ENCODE measurements around the gene DUOXA2. TPM values are rescaled to one million over a fixed set of nuclear protein-coding genes. Genes with fewer than 3 reads are reported as not detected.
A peak's percentile ranks its signal among the peaks of the same experiment; 100 is the strongest.

The DUOXA2 gene
- total RNA-seq, 2 experiments from 2014 or later, result not detected

- CTCF ChIA-PET, result interaction anchor here (0.6 to 3.5 kb wide), 5 partner anchors 44 to 340 kb away, joined by 3 to 18 read pairs (median 4); no protein-coding TSS in a partner anchor
- no peaks in the 10 kb centered on the region for H3K9me3 Mint-ChIP-seq
- no peaks in the 10 kb centered on the region for H3K27me3 Mint-ChIP-seq
- no peak overlapping the region for H3K27ac Mint-ChIP-seq
- peaks cover 29% of the 10 kb centered on the region for H3K4me1 Mint-ChIP-seq (ENCODE audit: low read depth)
- intact Hi-C loops (cut with micrococcal nuclease), result loop anchor here (2.0 kb wide), 1 partner anchor 295 kb away; no protein-coding TSS in a partner anchor
- peaks cover 1% of the 10 kb centered on the region for H3K36me3 Mint-ChIP-seq
- no peak overlapping the region for H3K4me3 Mint-ChIP-seq
- no peak for DNase-seq
- POLR2A ChIA-PET, result interaction anchor here (1.0 to 1.9 kb wide), 2 partner anchors 37 to 39 kb away, joined by 3 to 5 read pairs; no protein-coding TSS in a partner anchor
Observed at GRCh38 chr15:45161666-45162065, 47.5 kb downstream of the DUOXA2 start.

- CTCF ChIA-PET, result interaction anchor here (0.6 to 3.5 kb wide), 27 partner anchors 8 to 451 kb away, joined by 3 to 60 read pairs (median 4); partner anchors contain the start of gene SORD
- Mint-ChIP-seq H3K36me3 (no peaks in the 10 kb centered on the region), H3K9me3 (no peaks in the 10 kb centered on the region), H3K4me1 (ENCODE audit: low read depth) (peaks cover 17% of the 10 kb centered on the region), H3K4me3 (no peak overlapping the region), H3K27me3 (no peaks in the 10 kb centered on the region), H3K27ac (no peak overlapping the region)
- intact Hi-C loops (cut with micrococcal nuclease), result loop anchor here (2.0 kb wide), 1 partner anchor 294 kb away; no protein-coding TSS in a partner anchor
- DNase-seq, result peak; percentile 75
- POLR2A ChIA-PET, result interaction anchor here (0.6 to 1.9 kb wide), 5 partner anchors 24 to 240 kb away, joined by 3 to 9 read pairs (median 6); partner anchors contain the start of gene SHF
Observed at GRCh38 chr15:45162771-45163507, 48.8 kb downstream of the DUOXA2 start.

- ChIA-PET CTCF (interaction anchor here (0.6 to 3.5 kb wide), 27 partner anchors 8 to 451 kb away, joined by 3 to 60 read pairs (median 4); partner anchors contain the start of gene SORD), POLR2A (interaction anchor here (0.6 to 1.9 kb wide), 6 partner anchors 24 to 239 kb away, joined by 3 to 9 read pairs (median 4); partner anchors contain the start of gene SHF)
- H3K9me3 Mint-ChIP-seq, result no peaks in the 10 kb centered on the region
- no peak for DNase-seq
- H3K4me3 Mint-ChIP-seq, result no peak overlapping the region
- H3K27me3 Mint-ChIP-seq, result no peaks in the 10 kb centered on the region
- peaks cover 15% of the 10 kb centered on the region for H3K4me1 Mint-ChIP-seq (ENCODE audit: low read depth)
- H3K36me3 Mint-ChIP-seq, result no peaks in the 10 kb centered on the region
- H3K27ac Mint-ChIP-seq, result no peak overlapping the region
- intact Hi-C loops (cut with micrococcal nuclease), result loop anchor here (2.0 kb wide), 1 partner anchor 293 kb away; no protein-coding TSS in a partner anchor
Observed at GRCh38 chr15:45163508-45163856, 49.4 kb downstream of the DUOXA2 start.

- intact Hi-C loops (cut with micrococcal nuclease), result no loop called here
- Mint-ChIP-seq H3K36me3 (no peaks in the 10 kb centered on the region), H3K4me1 (ENCODE audit: low read depth) (peaks cover 13% of the 10 kb centered on the region), H3K4me3 (peak overlapping the region; percentile 18), H3K27ac (no peak overlapping the region), H3K27me3 (no peaks in the 10 kb centered on the region), H3K9me3 (no peaks in the 10 kb centered on the region)
- POLR2A ChIA-PET, result interaction anchor here (0.6 to 1.3 kb wide), 3 partner anchors 27 to 135 kb away, joined by 3 to 4 read pairs (median 3); no protein-coding TSS in a partner anchor
- DNase-seq, result no peak
- CTCF ChIA-PET, result interaction anchor here (0.7 to 3.5 kb wide), 9 partner anchors 15 to 293 kb away, joined by 3 to 60 read pairs (median 9); a partner anchor contains a TSS
Observed at GRCh38 chr15:45164914-45165313, 50.8 kb downstream of the DUOXA2 start.

GRCh38 chr15:45165536-45165935, 51.4 kb downstream of the DUOXA2 start:
- CTCF ChIA-PET, result interaction anchor here (1.0 to 3.2 kb wide), 5 partner anchors 13 to 112 kb away, joined by 3 to 48 read pairs (median 3); no protein-coding TSS in a partner anchor
- no peaks in the 10 kb centered on the region for H3K36me3 Mint-ChIP-seq
- H3K27ac Mint-ChIP-seq, result peak overlapping the region; percentile 78
- DNase-seq, result no peak
- H3K4me1 Mint-ChIP-seq (ENCODE audit: low read depth), result peaks cover 13% of the 10 kb centered on the region
- intact Hi-C loops (cut with micrococcal nuclease), result no loop called here
- H3K4me3 Mint-ChIP-seq, result peak overlapping the region; percentile 73
- H3K9me3 Mint-ChIP-seq, result no peaks in the 10 kb centered on the region
- POLR2A ChIA-PET, result interaction anchor here (0.6 kb wide), 1 partner anchor 33 kb away, joined by 4 read pairs; no protein-coding TSS in a partner anchor
- H3K27me3 Mint-ChIP-seq, result no peaks in the 10 kb centered on the region

GRCh38 chr15:45166834-45167630, 52.9 kb downstream of the DUOXA2 start:
- peak; percentile 92 for DNase-seq
- no peaks in the 10 kb centered on the region for H3K9me3 Mint-ChIP-seq
- H3K27ac Mint-ChIP-seq, result peak overlapping the region; percentile 77
- intact Hi-C loops (cut with micrococcal nuclease), result loop anchor here (1.0 to 2.0 kb wide), 4 partner anchors 21 to 235 kb away; a partner anchor contains a TSS
- no peaks in the 10 kb centered on the region for H3K36me3 Mint-ChIP-seq
- ChIA-PET POLR2A (interaction anchor here (0.6 to 1.9 kb wide), 5 partner anchors 13 to 234 kb away, joined by 3 to 9 read pairs (median 5); no protein-coding TSS in a partner anchor), CTCF (interaction anchor here (0.6 to 2.7 kb wide), 15 partner anchors 11 to 288 kb away, joined by 3 to 22 read pairs (median 5); a partner anchor contains a TSS)
- peak overlapping the region; percentile 62 for H3K4me3 Mint-ChIP-seq
- H3K4me1 Mint-ChIP-seq (ENCODE audit: low read depth), result peaks cover 13% of the 10 kb centered on the region
- H3K27me3 Mint-ChIP-seq, result no peaks in the 10 kb centered on the region

GRCh38 chr15:45167631-45168205, 53.6 kb downstream of the DUOXA2 start:
- intact Hi-C loops (cut with micrococcal nuclease), result loop anchor here (1.0 to 2.0 kb wide), 4 partner anchors 21 to 235 kb away; a partner anchor contains a TSS
- POLR2A ChIA-PET, result interaction anchor here (0.6 to 1.9 kb wide), 5 partner anchors 12 to 233 kb away, joined by 3 to 9 read pairs (median 5); no protein-coding TSS in a partner anchor

More at GRCh38 chr15:45167631-45168205, 53.6 kb downstream of the DUOXA2 start:
- no peak for DNase-seq
- H3K4me1 Mint-ChIP-seq (ENCODE audit: low read depth), result peaks cover 13% of the 10 kb centered on the region
- CTCF ChIA-PET, result interaction anchor here (0.6 to 2.7 kb wide), 17 partner anchors 12 to 420 kb away, joined by 3 to 22 read pairs (median 5); a partner anchor contains a TSS
- H3K4me3 Mint-ChIP-seq, result peak overlapping the region; percentile 62
- H3K9me3 Mint-ChIP-seq, result no peaks in the 10 kb centered on the region
- H3K36me3 Mint-ChIP-seq, result no peaks in the 10 kb centered on the region
- no peaks in the 10 kb centered on the region for H3K27me3 Mint-ChIP-seq
- H3K27ac Mint-ChIP-seq, result peak overlapping the region; percentile 77

Other genes with a start within 250 kb of the DUOXA2 start
- not detected for gene TERB2, start 157.6 kb upstream of the DUOXA2 start, total RNA-seq
- gene SORD, start 91.1 kb upstream of the DUOXA2 start, total RNA-seq, result 10 to 100 TPM; 14.5 to 15.6 TPM
- under 1 TPM; 0.02 to 0.19 TPM for gene DUOX2, start 154 bp upstream of the DUOXA2 start, total RNA-seq
- under 1 TPM; 0.19 to 0.36 TPM for gene DUOXA1, start 15.6 kb downstream of the DUOXA2 start, total RNA-seq
- gene DUOX1, start 15.7 kb downstream of the DUOXA2 start, total RNA-seq, result under 1 TPM; 0.51 to 0.74 TPM
- gene SHF, start 73.6 kb downstream of the DUOXA2 start, total RNA-seq, result 10 to 100 TPM; 11.8 to 12.5 TPM
- gene SLC28A2, start 137.9 kb downstream of the DUOXA2 start, total RNA-seq, result not detected

Data from activated CD4-positive, alpha-beta memory T cell treated with anti-CD3 and anti-CD28 coated beads for 36 hours (primary cell).